ENCODE data around the gene GJD2. TPM values are rescaled to one million over a fixed set of nuclear protein-coding genes. Genes with fewer than 3 reads are reported as not detected.

GJD2 gene
- total and polyA plus RNA-seq, 2 of the 13 experiments (the other 11 are each of a cell fraction or from before 2014, with no cell fraction given): not detected

- H3K79me2 ChIP-seq (ENCODE audit: insufficient read depth, low read length): no peaks in the 10 kb centered on the region
- H3K4me1 ChIP-seq (ENCODE audit: insufficient read depth, low read length): peaks cover 10% of the 10 kb centered on the region; the same call in 1 of the 2 replicates
- no TSS peak for BruUV-seq (replicated peaks)
- H3K27ac ChIP-seq (ENCODE audit: extremely low read length, insufficient read depth, low read length): no peak overlapping the region
- no peak overlapping the region for H2AFZ ChIP-seq (ENCODE audit: low read length)
- TF ChIP-seq ZNF296 (CRISPR knock-in tag; conservative IDR thresholded peaks at IDR 0.05) (no peak), CCAR2 (optimal IDR thresholded peaks at IDR 0.05; ENCODE audit: low read depth, low read length) (no peak), TSC22D2 (CRISPR knock-in tag; IDR thresholded peaks at IDR 0.05; ENCODE audit: borderline replicate concordance) (no peak), ZNF747 (CRISPR knock-in tag; IDR thresholded peaks at IDR 0.05; ENCODE audit: borderline replicate concordance) (no peak), PAF1 (CRISPR knock-in tag; IDR thresholded peaks at IDR 0.05) (no peak), NFRKB (IDR thresholded peaks at IDR 0.05) (no peak), DR1 (CRISPR knock-in tag; IDR thresholded peaks at IDR 0.05) (no peak), MAZ (IDR thresholded peaks at IDR 0.05; ENCODE audit: borderline replicate concordance, low read depth, low read length) (no peak), MAZ (CRISPR knock-in tag; IDR thresholded peaks at IDR 0.05; ENCODE audit: low read depth) (no peak), ZNF260 (CRISPR knock-in tag; IDR thresholded peaks at IDR 0.05; ENCODE audit: borderline replicate concordance, low read depth) (no peak), SCMH1 (CRISPR knock-in tag; IDR thresholded peaks at IDR 0.05; ENCODE audit: borderline replicate concordance) (no peak), IRF2 (CRISPR knock-in tag; IDR thresholded peaks at IDR 0.05) (no peak), ZNF547 (CRISPR knock-in tag; IDR thresholded peaks at IDR 0.05) (no peak), ZNF674 (CRISPR knock-in tag; IDR thresholded peaks at IDR 0.05; ENCODE audit: low read depth) (no peak), IRX3 (CRISPR knock-in tag; IDR thresholded peaks at IDR 0.05; ENCODE audit: borderline replicate concordance, low read depth) (no peak), KLF9 (CRISPR knock-in tag; IDR thresholded peaks at IDR 0.05; ENCODE audit: low read depth) (no peak), KLF15 (CRISPR knock-in tag; IDR thresholded peaks at IDR 0.05; ENCODE audit: borderline replicate concordance) (no peak), ZNF713 (CRISPR knock-in tag; IDR thresholded peaks at IDR 0.05) (no peak)
- TF ChIP-seq, protein P1, sequence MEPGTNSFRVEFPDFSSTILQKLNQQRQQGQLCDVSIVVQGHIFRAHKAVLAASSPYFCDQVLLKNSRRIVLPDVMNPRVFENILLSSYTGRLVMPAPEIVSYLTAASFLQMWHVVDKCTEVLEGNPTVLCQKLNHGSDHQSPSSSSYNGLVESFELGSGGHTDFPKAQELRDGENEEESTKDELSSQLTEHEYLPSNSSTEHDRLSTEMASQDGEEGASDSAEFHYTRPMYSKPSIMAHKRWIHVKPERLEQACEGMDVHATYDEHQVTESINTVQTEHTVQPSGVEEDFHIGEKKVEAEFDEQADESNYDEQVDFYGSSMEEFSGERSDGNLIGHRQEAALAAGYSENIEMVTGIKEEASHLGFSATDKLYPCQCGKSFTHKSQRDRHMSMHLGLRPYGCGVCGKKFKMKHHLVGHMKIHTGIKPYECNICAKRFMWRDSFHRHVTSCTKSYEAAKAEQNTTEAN (CRISPR knock-in tag; conservative IDR thresholded peaks at IDR 0.05): no peak
- DNase-seq (ENCODE audit: low spot score) (no peak), FAIRE-seq (no peak), ATAC-seq (no peak)
- in situ Hi-C loops (cut with HindIII; ENCODE audit: extremely low pct_ligation_motif_present, low pct_unique_long_range_greater_than_20kb) (no loop called here), intact Hi-C loops (cut with micrococcal nuclease; ENCODE audit: unreplicated experiment) (no loop called here)
- ChIA-PET CTCF (ENCODE audit: low intra/inter-chr PET ratio, low total read pairs) (no interaction called here), POLR2A (no interaction called here)
- no peak overlapping the region for H3K4me2 ChIP-seq (ENCODE audit: low read depth, low read length)
- 0% methylated on average over 2 of the region's 2 CpGs for WGBS (ENCODE audit: low lambda C conversion rate)
- no peaks in the 10 kb centered on the region for H3K36me3 ChIP-seq (replicated peaks in 1 of 2; ENCODE audit: control insufficient read depth in 1 of 2, insufficient read depth in 2 of 2, low read length in 2 of 2)
- peaks cover 0 to 6% of the 10 kb centered on the region in 2 experiments; a peak in 1 of 5 replicates for H3K27me3 ChIP-seq (ENCODE audit: control insufficient read depth in 1 of 2, insufficient read depth in 2 of 2, low read length in 2 of 2)
- no peaks in the 10 kb centered on the region for H4K20me1 ChIP-seq (ENCODE audit: insufficient read depth, low read length)
- no peak overlapping the region for H3K9ac ChIP-seq (ENCODE audit: insufficient read depth, low read depth, low read length)
- H3K9me3 ChIP-seq (ENCODE audit: low read length): no peaks in the 10 kb centered on the region
- no peak overlapping the region for H3K4me3 ChIP-seq (replicated peaks in 1 of 3; ENCODE audit: insufficient read depth in 1 of 3, low read depth in 2 of 3, low read length in 3 of 3)
Observed at GRCh38 chr15:34726406-34727100, 28.2 kb downstream of the GJD2 start.
